ENCODE measurements around the gene LAMTOR3.

DNA sequence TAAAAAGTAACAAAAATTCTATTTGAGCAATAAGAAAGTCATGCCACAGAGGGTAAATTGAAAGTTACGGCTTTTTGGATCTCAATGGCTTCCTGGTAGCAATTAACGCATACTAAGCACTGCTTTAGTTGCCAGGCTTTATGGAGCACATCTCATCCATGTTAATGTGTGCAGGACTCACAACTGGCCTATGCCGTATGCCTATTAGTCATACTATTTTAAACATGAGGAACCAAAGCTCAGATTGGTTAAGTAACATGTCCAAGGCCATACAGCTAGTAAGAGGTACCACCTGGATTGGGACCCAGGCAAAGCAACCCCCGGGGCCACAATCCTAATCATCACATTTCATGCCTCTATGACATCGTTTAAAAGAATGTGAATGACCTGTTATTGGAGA, 60.5 kb downstream of the LAMTOR3 start:
- TF ChIP-seq, protein P1, sequence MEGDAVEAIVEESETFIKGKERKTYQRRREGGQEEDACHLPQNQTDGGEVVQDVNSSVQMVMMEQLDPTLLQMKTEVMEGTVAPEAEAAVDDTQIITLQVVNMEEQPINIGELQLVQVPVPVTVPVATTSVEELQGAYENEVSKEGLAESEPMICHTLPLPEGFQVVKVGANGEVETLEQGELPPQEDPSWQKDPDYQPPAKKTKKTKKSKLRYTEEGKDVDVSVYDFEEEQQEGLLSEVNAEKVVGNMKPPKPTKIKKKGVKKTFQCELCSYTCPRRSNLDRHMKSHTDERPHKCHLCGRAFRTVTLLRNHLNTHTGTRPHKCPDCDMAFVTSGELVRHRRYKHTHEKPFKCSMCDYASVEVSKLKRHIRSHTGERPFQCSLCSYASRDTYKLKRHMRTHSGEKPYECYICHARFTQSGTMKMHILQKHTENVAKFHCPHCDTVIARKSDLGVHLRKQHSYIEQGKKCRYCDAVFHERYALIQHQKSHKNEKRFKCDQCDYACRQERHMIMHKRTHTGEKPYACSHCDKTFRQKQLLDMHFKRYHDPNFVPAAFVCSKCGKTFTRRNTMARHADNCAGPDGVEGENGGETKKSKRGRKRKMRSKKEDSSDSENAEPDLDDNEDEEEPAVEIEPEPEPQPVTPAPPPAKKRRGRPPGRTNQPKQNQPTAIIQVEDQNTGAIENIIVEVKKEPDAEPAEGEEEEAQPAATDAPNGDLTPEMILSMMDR (IDR thresholded peaks at IDR 0.05): no peak
- TF ChIP-seq POLR2A (IDR thresholded peaks at IDR 0.05): no peak

All from uterus (tissue), 2 donors.